KMS-11 (cell line): ENCODE measurements around the gene HOXC9.

Experiments used
- H2AFZ ChIP-seq: fragments of 200-600 bp; sonication (generic); 2 replicates; pipeline ENCODE4 v1.6.1; 2016; ENCODE audit warnings: antibody characterized with exemption, mixed run types, low read depth
- H3K27ac ChIP-seq: fragments of 200-600 bp; sonication (generic); 2 replicates; pipeline ENCODE4 v1.6.1; 2016; ENCODE audit warnings: mild to moderate bottlenecking, mixed run types
- H3K27me3 ChIP-seq: fragments of 200-600 bp; sonication (generic); 2 replicates; pipeline ENCODE4 v1.6.1; 2017; ENCODE audit warnings: mild to moderate bottlenecking, low read depth, mixed run types, moderate library complexity; ENCODE audit not compliant: insufficient read depth
- H3K36me3 ChIP-seq: fragments of 200-600 bp; sonication (generic); 2 replicates; pipeline ENCODE4 v1.6.1; 2017; ENCODE audit warnings: mild to moderate bottlenecking, mixed run types; ENCODE audit not compliant: insufficient read depth
- H3K4me1 ChIP-seq: fragments of 200-600 bp; sonication (generic); 2 replicates; pipeline ENCODE4 v1.6.1; 2016; ENCODE audit warnings: mild to moderate bottlenecking, low read depth, mixed run types; ENCODE audit not compliant: poor library complexity, severe bottlenecking
- H3K4me2 ChIP-seq: fragments of 200-600 bp; sonication (generic); 2 replicates; pipeline ENCODE4 v1.7.0; 2016; ENCODE audit warnings: mild to moderate bottlenecking, mixed run types
- H3K4me3 ChIP-seq: fragments of 200-600 bp; sonication (generic); IDR thresholded peaks from 2 replicates; pipeline ENCODE4 v1.6.1; 2017; ENCODE audit warnings: low read depth, low read length, mixed read lengths; ENCODE audit not compliant: insufficient read depth
- H3K79me2 ChIP-seq: fragments of 200-600 bp; sonication (generic); 2 replicates; pipeline ENCODE4 v1.6.1; 2016; ENCODE audit warnings: low read depth, mixed run types; ENCODE audit not compliant: insufficient read depth
- H3K9ac ChIP-seq: fragments of 200-600 bp; sonication (generic); 2 replicates; pipeline ENCODE4 v1.6.1; 2016; ENCODE audit warnings: mild to moderate bottlenecking, mixed run types
- H4K20me1 ChIP-seq: fragments of 200-600 bp; sonication (generic); 2 replicates; pipeline ENCODE4 v1.6.1; 2016; ENCODE audit warnings: mild to moderate bottlenecking, mixed run types; ENCODE audit not compliant: insufficient read depth
- CTCF ChIP-seq: fragments of 200-600 bp; sonication (generic); conservative IDR thresholded peaks from 2 replicates; pipeline ENCODE4 v1.6.1; 2017; ENCODE audit warnings: low read depth, mild to moderate bottlenecking, antibody characterized with exemption, low read length, moderate library complexity, mixed read lengths

The HOXC9 gene

GRCh38 chr12:53972152-53972702, 27.7 kb upstream of the HOXC9 start:
- H4K20me1 ChIP-seq: no peaks in the 10 kb centered on the region
- H3K4me3 ChIP-seq: no peak overlapping the region
- peaks cover 4% of the 10 kb centered on the region for H3K4me1 ChIP-seq
- no peaks in the 10 kb centered on the region for H3K36me3 ChIP-seq
- H3K27me3 ChIP-seq: peaks cover 100% of the 10 kb centered on the region
- H3K4me2 ChIP-seq: no peak overlapping the region
- H3K9ac ChIP-seq: no peak overlapping the region
- no peak for TF ChIP-seq CTCF
- H3K27ac ChIP-seq: no peak overlapping the region
- no peaks in the 10 kb centered on the region for H3K79me2 ChIP-seq
- no peak overlapping the region for H2AFZ ChIP-seq

- Histone ChIP-seq H3K36me3 (no peaks in the 10 kb centered on the region), H3K4me3 (no peak within 1 kb of the TSS), H2AFZ (no peak within 1 kb of the TSS), H3K79me2 (no peaks in the 10 kb centered on the region), H4K20me1 (no peaks in the 10 kb centered on the region), H3K9ac (no peak within 1 kb of the TSS), H3K4me1 (peaks cover 9% of the 10 kb centered on the region), H3K4me2 (no peak within 1 kb of the TSS), H3K27ac (no peak within 1 kb of the TSS), H3K27me3 (peaks cover 100% of the 10 kb centered on the region)
- no peak for TF ChIP-seq CTCF
These were observed 27.2 kb upstream of the HOXC9 start, which contains the start of gene HOXC11 for GRCh38 chr12:53972722-53973235. TSS of gene HOXC11 (plus strand) at chr12:53973126. CDS start at chr12:53973242, 116 bp downstream.

- Histone ChIP-seq H3K4me1 (peaks cover 13% of the 10 kb centered on the region), H3K79me2 (no peaks in the 10 kb centered on the region), H3K9ac (no peak overlapping the region), H2AFZ (no peak overlapping the region), H3K27ac (no peak overlapping the region), H3K36me3 (no peaks in the 10 kb centered on the region), H3K4me3 (no peak overlapping the region), H4K20me1 (no peaks in the 10 kb centered on the region), H3K27me3 (peaks cover 98% of the 10 kb centered on the region), H3K4me2 (no peak overlapping the region)
- no peak for TF ChIP-seq CTCF
These were observed 26.5 kb upstream of the HOXC9 start for GRCh38 chr12:53973236-53974042.

- H4K20me1 ChIP-seq: no peaks in the 10 kb centered on the region
- no peak within 1 kb of the TSS for H3K27ac ChIP-seq
- no peaks in the 10 kb centered on the region for H3K36me3 ChIP-seq
- H3K4me2 ChIP-seq: peak within 1 kb of the TSS; percentile 7; the same call in 1 of the 2 replicates
- no peak within 1 kb of the TSS for H3K9ac ChIP-seq
- H3K79me2 ChIP-seq: no peaks in the 10 kb centered on the region
- peaks cover 13% of the 10 kb centered on the region for H3K4me1 ChIP-seq
- H3K27me3 ChIP-seq: peaks cover 98% of the 10 kb centered on the region
- H2AFZ ChIP-seq: peak within 1 kb of the TSS; percentile 19; the same call in 1 of the 2 replicates
- H3K4me3 ChIP-seq: no peak within 1 kb of the TSS
- TF ChIP-seq CTCF: no peak
These were observed 25.6 kb upstream of the HOXC9 start, which contains the start of gene HOTAIR for GRCh38 chr12:53974084-53975063. TSS of gene HOTAIR (minus strand) at chr12:53974954.
